Measurements from ENCODE around the gene CCM2L. TPM values are rescaled to one million over a fixed set of nuclear protein-coding genes. Genes with fewer than 3 reads are reported as not detected.
A peak's percentile ranks its signal among the peaks of the same experiment; 100 is the strongest.

CCM2L gene
- total and polyA plus RNA-seq, 10 of the 15 experiments (the other 5 are each of a cell fraction or from before 2014, with no cell fraction given), result not detected

DNA sequence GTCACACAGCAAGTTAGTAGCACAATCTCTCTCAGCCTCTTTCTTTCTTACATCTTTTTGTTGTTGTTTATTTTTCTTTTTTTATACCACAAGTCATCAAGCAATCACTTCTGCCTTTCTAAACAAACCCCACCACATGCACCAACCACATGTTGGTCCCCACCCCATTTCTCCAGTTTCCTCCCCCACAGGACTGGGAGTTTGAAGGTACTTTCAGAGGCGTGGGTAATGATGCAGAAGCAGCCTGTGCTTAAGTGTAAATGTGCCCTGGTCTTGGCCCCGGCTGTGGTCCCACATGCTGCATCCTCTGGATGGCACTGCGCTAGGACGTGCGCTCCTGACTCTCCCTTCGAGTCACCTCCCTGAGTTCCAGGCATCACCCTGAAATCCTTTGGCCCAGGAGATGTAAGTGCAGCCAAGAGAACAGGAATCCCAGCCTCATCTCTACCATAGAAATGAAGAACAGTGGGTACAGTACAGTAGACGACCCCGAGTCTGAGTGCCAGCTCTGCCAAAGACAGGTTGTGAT lies 47.5 kb downstream of the CCM2L start:
- Histone ChIP-seq H3K9ac (ENCODE audit: control insufficient read depth, insufficient read depth, low read length) (no peak overlapping the region), H3K4me2 (ENCODE audit: control insufficient read depth, insufficient read depth) (0 out of 2 replicates have a peak overlapping the region, but pooled peaks have one; percentile 2), H3K4me1 (ENCODE audit: control insufficient read depth, insufficient read depth, low read length) (peaks cover 10% of the 10 kb centered on the region), H3K36me3 (ENCODE audit: control insufficient read depth in 2 of 2, insufficient read depth in 2 of 2, low read length in 1 of 2) (no peaks in the 10 kb centered on the region), H3K27ac (ENCODE audit: control insufficient read depth, insufficient read depth) (no peak overlapping the region), H3K27me3 (replicated peaks in 1 of 2; ENCODE audit: control insufficient read depth in 2 of 2, insufficient read depth in 2 of 2, low read length in 1 of 2) (peaks cover 0 to 6% of the 10 kb centered on the region in 2 experiments), H3K4me3 (no peak overlapping the region), H4K20me1 (ENCODE audit: control insufficient read depth, insufficient read depth) (no peaks in the 10 kb centered on the region; the same call in 1 of the 2 replicates), H2AFZ (ENCODE audit: control insufficient read depth, low read depth, low read length) (no peak overlapping the region), H3K9me3 (replicated peaks; ENCODE audit: control insufficient read depth, insufficient read depth, low read length) (no peaks in the 10 kb centered on the region), H3K79me2 (ENCODE audit: control insufficient read depth, insufficient read depth, low read length) (peaks cover 7% of the 10 kb centered on the region)
- 48% methylated on average over 8 of the region's 8 CpGs for WGBS (ENCODE audit: insufficient coverage, insufficient replicate concordance, low lambda C conversion rate, missing lambda C conversion rate)
- TF ChIP-seq CBFB (IDR thresholded peaks at IDR 0.05; ENCODE audit: low read depth) (no peak), RUNX3 (IDR thresholded peaks at IDR 0.05; ENCODE audit: low read length) (peak; percentile 45; the same call in 1 of the 2 replicates)
- DNase-seq (ENCODE audit: low read depth, low spot score) (no peak), FAIRE-seq (no peak), ATAC-seq (peak; percentile 20; the same call in 1 of the 3 replicates)
- no TSS peak for BruUV-seq (replicated peaks)
- RAD21 ChIA-PET (ENCODE audit: unreplicated experiment), result interaction anchor here (1.2 to 17.3 kb wide), 3 partner anchors 8 to 23 kb away, joined by 4 to 215 read pairs (median 5); no protein-coding TSS in a partner anchor
- CTCF ChIA-PET, result interaction anchor here (1.0 to 10.5 kb wide), 2 partner anchors 10 to 24 kb away, joined by 3 to 106 read pairs; no protein-coding TSS in a partner anchor
- SMC1A ChIA-PET (ENCODE audit: uncharacterized antibody, unreplicated experiment), result interaction anchor here (1.3 to 6.5 kb wide), 3 partner anchors 16 to 34 kb away, joined by 5 to 42 read pairs (median 11); no protein-coding TSS in a partner anchor
- in situ Hi-C loops (cut with MboI) (no loop called here), intact Hi-C loops (cut with micrococcal nuclease; ENCODE audit: unreplicated experiment) (no loop called here)
- POLR2A ChIA-PET, result interaction anchor here (0.7 to 2.6 kb wide), 7 partner anchors 7 to 369 kb away, joined by 3 to 16 read pairs (median 4); no protein-coding TSS in a partner anchor

DNA sequence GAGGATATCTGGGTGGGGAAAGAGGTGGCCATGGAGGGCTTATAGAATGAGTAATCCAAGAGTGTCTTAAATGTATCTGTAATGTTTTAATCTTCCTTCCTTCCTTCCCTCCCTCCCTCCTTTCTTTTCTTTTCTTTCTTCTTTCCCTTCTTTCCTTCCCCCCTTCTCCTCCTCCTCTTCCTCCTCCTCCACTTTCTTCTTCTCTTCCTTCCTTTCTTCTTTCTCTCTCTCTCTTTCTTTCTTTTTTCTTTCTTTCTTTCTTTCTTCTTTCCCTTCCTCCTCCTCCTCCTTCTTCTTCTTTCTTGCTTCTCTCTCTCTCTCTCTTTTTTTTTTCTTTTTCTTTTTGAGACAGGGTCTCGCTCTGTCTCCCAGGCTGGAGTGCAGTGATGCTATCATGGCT lies 49.0 kb downstream of the CCM2L start:
- SMC1A ChIA-PET (ENCODE audit: uncharacterized antibody, unreplicated experiment), result interaction anchor here (0.7 to 6.5 kb wide), 7 partner anchors 8 to 32 kb away, joined by 3 to 42 read pairs (median 6); no protein-coding TSS in a partner anchor
- CTCF ChIA-PET, result interaction anchor here (1.0 to 2.6 kb wide), 5 partner anchors 18 to 33 kb away, joined by 3 to 15 read pairs (median 4); no protein-coding TSS in a partner anchor
- POLR2A ChIA-PET, result interaction anchor here (0.8 to 1.3 kb wide), 3 partner anchors 9 to 24 kb away, joined by 3 to 5 read pairs (median 3); no protein-coding TSS in a partner anchor
- DNase-seq (ENCODE audit: low read depth, low spot score) (no peak), FAIRE-seq (no peak), ATAC-seq (no peak)
- TF ChIP-seq, protein P1, sequence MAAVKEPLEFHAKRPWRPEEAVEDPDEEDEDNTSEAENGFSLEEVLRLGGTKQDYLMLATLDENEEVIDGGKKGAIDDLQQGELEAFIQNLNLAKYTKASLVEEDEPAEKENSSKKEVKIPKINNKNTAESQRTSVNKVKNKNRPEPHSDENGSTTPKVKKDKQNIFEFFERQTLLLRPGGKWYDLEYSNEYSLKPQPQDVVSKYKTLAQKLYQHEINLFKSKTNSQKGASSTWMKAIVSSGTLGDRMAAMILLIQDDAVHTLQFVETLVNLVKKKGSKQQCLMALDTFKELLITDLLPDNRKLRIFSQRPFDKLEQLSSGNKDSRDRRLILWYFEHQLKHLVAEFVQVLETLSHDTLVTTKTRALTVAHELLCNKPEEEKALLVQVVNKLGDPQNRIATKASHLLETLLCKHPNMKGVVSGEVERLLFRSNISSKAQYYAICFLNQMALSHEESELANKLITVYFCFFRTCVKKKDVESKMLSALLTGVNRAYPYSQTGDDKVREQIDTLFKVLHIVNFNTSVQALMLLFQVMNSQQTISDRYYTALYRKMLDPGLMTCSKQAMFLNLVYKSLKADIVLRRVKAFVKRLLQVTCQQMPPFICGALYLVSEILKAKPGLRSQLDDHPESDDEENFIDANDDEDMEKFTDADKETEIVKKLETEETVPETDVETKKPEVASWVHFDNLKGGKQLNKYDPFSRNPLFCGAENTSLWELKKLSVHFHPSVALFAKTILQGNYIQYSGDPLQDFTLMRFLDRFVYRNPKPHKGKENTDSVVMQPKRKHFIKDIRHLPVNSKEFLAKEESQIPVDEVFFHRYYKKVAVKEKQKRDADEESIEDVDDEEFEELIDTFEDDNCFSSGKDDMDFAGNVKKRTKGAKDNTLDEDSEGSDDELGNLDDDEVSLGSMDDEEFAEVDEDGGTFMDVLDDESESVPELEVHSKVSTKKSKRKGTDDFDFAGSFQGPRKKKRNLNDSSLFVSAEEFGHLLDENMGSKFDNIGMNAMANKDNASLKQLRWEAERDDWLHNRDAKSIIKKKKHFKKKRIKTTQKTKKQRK (IDR thresholded peaks at IDR 0.05; ENCODE audit: low read depth, low read length), result no peak
- no peak for TF ChIP-seq POLR2AphosphoS2 (IDR thresholded peaks at IDR 0.05; ENCODE audit: low read depth, low read length)
- in situ Hi-C loops (cut with MboI), result no loop called here
- Histone ChIP-seq H3K9ac (ENCODE audit: control insufficient read depth, insufficient read depth, low read length) (no peak overlapping the region), H3K9me3 (replicated peaks; ENCODE audit: control insufficient read depth, insufficient read depth, low read length) (no peaks in the 10 kb centered on the region; the same call in 2 of the 3 replicates), H3K27me3 (replicated peaks in 1 of 2; ENCODE audit: control insufficient read depth in 2 of 2, insufficient read depth in 2 of 2, low read length in 1 of 2) (no peaks in the 10 kb centered on the region), H3K4me1 (ENCODE audit: control insufficient read depth, insufficient read depth, low read length) (peaks cover 22% of the 10 kb centered on the region), H3K79me2 (ENCODE audit: control insufficient read depth, insufficient read depth, low read length) (no peaks in the 10 kb centered on the region), H3K36me3 (ENCODE audit: control insufficient read depth in 2 of 2, insufficient read depth in 2 of 2, low read length in 1 of 2) (no peaks in the 10 kb centered on the region), H3K4me2 (ENCODE audit: control insufficient read depth, insufficient read depth) (no peak overlapping the region), H4K20me1 (ENCODE audit: control insufficient read depth, insufficient read depth) (no peaks in the 10 kb centered on the region), H3K27ac (ENCODE audit: control insufficient read depth, insufficient read depth) (no peak overlapping the region), H2AFZ (ENCODE audit: control insufficient read depth, low read depth, low read length) (no peak overlapping the region), H3K4me3 (no peak overlapping the region)
- RAD21 ChIA-PET (ENCODE audit: unreplicated experiment), result interaction anchor here (17.3 kb wide), 1 partner anchor 24 kb away, joined by 215 read pairs; no protein-coding TSS in a partner anchor
- no TSS peak for BruUV-seq (replicated peaks)
- intact Hi-C loops (cut with micrococcal nuclease; ENCODE audit: unreplicated experiment), result no loop called here
- 30% methylated on average over 1 of the region's 1 CpG for WGBS (ENCODE audit: insufficient coverage, insufficient replicate concordance, low lambda C conversion rate, missing lambda C conversion rate)
